A204.1 (cell line): ENCODE data around the gene SRCIN1.
"Not testable (repeated sequence)": the region's sequence is repeated elsewhere in the genome, so short reads cannot be mapped to it uniquely, and the experiment has no call there.

Source experiments
- FAIRE-seq: peaks from 2 replicates; lab custom pipeline; 2012; peaks lifted over from hg19 to GRCh38; lab: Jason Lieb, UNC

The SRCIN1 gene, protein sequence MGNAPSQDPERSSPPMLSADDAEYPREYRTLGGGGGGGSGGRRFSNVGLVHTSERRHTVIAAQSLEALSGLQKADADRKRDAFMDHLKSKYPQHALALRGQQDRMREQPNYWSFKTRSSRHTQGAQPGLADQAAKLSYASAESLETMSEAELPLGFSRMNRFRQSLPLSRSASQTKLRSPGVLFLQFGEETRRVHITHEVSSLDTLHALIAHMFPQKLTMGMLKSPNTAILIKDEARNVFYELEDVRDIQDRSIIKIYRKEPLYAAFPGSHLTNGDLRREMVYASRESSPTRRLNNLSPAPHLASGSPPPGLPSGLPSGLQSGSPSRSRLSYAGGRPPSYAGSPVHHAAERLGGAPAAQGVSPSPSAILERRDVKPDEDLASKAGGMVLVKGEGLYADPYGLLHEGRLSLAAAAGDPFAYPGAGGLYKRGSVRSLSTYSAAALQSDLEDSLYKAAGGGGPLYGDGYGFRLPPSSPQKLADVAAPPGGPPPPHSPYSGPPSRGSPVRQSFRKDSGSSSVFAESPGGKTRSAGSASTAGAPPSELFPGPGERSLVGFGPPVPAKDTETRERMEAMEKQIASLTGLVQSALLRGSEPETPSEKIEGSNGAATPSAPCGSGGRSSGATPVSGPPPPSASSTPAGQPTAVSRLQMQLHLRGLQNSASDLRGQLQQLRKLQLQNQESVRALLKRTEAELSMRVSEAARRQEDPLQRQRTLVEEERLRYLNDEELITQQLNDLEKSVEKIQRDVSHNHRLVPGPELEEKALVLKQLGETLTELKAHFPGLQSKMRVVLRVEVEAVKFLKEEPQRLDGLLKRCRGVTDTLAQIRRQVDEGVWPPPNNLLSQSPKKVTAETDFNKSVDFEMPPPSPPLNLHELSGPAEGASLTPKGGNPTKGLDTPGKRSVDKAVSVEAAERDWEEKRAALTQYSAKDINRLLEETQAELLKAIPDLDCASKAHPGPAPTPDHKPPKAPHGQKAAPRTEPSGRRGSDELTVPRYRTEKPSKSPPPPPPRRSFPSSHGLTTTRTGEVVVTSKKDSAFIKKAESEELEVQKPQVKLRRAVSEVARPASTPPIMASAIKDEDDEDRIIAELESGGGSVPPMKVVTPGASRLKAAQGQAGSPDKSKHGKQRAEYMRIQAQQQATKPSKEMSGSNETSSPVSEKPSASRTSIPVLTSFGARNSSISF

DNA sequence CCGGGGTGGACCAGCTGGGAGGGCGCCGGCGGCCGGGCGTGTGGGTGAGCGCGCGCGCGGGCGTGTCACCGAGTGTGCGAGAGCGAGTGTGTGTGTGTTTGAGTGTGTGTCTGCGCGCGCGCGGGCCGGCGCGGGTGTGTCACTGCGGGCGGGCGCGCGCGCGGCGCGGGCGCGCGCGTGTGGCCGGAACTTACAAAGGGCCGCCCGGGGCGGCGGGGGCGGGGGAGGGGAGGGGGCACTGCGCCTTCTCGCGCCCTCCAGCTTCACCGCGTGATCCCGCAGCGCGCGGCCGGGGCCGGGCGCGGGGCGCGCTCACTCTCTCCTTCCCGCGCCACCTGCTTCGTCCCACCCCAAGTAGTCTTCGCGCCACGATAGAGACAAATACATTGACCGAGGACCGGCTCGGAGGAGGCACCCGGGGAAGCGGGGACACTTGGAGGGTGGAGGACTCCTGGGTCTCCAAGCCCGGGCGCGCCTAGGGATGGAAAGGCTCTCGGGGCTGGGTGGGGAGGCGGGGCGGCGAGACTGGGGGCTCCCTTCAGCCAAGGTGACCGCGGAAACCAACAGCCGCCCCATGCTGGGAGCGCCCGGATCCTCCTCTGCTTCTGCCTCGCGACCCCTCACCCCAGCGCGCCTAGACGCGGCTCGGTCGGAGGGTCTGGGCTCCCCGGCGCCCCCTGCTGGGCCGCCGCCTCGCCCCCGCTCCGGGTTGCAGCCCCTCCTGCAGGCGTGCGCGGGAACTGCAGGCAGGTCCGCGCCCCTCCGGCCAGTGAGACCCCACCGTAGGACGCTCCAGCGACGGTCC is at the start of gene SRCIN1:
TSS of gene SRCIN1 (minus strand) at position 112 of the 805 bp plus-strand sequence. CDS start 247 bp downstream, outside the sequence.
- FAIRE-seq: no peak

DNA sequence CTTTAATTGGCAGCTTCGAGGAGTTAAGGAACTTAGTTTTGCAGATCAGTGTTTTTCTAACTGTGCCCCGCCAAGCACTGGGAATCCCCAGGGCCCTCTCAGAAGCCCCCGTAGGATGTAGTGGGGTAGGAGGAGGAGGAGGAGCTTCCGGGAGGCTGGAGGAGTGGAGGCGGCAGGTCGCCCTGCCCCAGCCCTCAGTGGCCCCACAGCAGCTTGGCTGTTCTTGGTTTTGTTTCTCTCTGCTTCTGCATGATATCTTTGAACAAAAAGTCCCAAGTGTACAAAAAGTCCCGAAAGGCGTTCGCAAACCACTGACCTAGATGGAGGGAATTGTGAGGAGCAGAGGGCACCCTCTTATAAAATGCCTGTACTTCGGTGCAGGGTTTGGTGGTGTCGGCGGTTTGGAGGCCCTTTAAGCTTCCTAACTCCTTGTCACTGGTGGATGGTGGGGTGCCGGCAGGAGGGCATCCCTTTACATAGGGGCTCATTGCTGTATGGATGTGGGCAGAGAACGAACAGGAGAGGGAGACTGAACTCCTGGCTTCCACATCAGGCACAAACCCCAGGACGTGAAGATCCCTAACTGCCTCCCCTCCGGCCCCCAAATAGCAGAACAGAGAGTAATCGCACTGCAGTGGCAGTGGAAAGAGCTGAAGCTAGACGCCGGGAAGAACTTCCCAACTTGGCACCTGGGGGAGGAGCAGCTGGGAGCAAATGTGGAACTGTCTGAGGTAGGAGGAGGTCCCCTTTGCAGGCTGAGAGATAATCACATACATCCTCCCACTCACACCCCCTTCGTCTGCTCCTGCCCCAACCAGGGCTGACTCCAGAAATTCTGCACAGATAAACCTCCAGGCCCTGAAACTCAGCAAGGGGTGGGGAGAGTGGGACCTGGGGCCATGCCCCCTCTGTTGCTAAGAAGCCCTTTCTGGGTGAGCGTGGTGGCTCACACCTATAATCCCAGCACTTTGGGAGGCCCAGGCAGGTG is 49.0 kb upstream of the SRCIN1 start:
- no peak for FAIRE-seq

DNA sequence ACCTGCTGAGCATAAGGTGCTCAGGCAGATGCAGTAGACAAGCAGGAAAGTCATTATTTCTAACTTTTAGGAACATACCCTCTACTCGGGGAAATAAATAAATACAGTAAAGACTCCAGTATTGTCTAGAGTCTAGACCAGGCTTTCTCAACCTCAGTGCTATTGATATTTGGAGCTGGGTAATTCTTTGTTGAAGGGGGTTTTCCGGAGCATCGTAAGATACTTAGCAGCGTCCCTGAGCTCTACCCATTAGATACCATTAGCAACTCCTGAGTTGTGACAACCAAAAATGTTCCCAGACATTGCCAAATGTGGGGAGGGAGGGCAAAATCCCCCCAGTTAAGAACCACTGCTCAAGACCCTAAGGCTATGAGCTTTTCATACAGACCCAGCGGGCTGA is 47.9 kb upstream of the SRCIN1 start:
- FAIRE-seq: no peak

DNA sequence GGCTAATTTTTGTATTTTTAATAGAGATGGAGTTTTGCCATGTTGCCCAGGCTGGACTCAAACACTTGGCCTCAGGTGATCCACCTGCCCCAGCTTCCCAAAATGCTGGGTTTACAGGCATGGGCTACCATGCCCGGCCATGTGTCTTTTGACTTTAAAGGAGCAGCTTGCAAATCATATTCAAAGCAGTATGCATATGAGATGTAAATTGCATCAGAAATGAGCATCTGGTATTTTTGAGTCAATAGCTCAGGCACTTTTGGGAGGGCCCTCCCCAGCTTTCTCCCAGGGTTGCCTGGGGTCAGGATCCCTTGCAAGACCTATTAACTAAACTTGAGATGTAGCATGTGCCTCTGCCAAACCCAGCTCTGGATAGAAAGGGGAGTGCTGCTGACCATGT is 47.5 kb upstream of the SRCIN1 start:
- FAIRE-seq: no peak

DNA sequence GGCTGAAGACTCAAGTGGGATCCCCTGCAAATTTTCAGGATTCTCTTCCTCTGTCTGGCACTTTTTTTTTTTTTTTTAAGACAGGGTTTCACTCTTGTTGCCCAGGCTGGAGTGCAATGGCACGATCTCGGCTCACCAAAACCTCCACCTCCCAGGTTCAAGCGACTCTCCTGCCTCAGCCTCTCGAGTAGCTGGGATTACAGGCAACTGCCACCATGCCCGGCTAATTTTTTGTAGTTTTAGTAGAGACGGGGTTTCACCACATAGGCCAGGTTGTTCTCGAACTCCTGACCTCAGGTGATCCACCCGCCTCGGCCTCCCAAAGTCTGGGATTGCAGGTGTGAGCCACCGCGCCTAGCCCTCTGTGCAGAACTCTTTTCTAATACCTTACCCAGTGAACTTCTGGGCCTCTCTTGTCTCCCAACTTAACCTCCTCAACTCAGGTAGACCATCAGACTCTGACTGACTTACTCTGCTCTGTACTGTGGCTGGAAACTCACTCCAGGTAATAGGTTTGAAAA is 45.0 kb upstream of the SRCIN1 start:
- not testable (repeated sequence) for FAIRE-seq

DNA sequence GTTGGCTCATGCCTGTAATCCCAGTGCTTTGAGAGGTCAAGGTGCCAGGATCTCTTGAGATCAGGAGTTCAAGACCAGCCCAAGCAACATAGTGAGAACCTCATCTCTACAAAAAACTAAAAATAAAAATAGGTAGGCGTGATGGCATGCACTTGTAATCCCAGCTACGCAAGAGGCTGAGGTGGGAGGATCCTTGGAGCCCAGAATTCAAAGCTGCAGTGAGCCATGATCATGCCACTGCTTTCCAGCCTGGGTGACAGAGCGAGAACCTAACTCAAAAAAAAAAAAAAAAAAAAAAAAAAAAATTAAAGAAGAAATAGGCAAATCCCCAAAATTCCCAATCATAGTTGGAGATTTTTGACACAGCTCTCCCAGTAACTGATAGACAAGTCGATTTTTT is 32.2 kb upstream of the SRCIN1 start:
- FAIRE-seq: no peak

DNA sequence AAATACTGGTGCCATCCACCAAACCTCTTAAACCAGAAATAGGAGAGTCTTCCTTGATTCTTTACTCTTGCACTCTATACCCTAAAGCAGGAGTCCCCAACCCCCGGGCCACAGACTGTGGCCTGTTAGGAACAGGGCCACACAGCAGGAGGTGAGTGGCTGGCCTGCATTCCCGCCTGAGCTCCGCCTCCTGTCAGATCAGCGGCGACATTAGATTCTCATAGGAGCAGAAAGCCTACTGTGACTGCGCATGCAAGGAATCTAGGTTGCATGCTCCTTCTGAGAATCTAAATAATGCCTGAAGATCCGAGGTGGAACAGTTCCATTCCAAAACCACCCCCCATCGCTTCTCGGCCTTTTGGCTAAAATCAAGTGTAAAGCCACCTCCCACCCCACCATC is 30.3 kb upstream of the SRCIN1 start:
- FAIRE-seq: no peak

DNA sequence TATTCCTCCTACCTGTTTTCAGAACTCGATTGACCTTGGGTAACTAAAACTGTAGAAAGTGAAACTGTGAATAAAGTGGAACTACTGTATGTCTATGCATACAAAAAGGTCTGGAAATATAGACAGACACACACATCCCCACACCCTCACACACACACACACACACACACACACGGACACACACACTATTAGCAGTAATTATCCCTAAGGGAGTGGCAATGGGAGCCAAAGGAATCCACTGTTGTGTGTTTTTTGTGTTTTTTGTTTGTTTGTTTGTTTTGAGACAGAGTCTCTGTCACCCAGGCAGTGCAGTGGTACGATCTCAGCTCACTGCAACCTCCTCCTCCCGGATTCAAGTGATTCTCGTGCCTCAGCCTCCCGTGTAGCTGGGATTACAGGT is 26.6 kb upstream of the SRCIN1 start:
- FAIRE-seq: no peak

DNA sequence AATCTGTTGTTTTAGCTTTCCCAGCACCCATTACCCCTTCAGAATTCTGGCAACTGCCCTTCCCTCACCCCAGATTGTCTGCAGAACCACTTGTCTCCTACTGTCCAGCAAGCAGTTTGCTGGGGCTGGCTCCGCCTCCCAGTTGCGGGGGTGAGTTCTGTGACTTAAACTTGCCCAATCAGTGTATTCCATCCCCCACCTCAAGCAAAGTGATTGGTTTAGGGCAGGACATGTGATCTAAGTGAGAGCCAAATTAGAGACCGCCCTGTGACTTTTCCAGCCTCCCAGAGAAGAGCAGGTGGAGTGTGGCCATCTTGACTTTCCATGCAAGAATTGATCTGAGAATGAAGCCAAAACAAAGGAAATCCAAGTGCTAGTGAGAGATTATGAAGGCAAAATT is 22.7 kb upstream of the SRCIN1 start:
- no peak for FAIRE-seq

DNA sequence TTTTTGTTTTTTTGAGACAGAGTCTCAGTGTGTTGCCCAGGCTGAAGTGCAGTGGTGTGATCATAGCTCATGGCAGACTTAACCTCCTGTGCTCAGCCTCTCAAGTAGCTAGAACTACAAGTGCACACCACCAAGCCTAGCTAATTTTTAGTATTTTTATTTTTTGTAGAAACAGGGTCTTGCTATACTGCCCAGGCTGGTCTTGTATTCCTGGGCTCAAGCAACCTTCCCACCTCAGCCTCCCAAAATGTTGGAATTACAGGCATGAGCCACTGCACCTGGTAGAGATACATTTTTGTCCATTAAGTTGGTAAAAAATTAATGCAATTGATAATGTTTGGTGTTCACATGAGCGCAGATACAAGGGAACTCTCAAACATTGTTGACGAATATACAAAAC is 22.2 kb upstream of the SRCIN1 start:
- FAIRE-seq: no peak

DNA sequence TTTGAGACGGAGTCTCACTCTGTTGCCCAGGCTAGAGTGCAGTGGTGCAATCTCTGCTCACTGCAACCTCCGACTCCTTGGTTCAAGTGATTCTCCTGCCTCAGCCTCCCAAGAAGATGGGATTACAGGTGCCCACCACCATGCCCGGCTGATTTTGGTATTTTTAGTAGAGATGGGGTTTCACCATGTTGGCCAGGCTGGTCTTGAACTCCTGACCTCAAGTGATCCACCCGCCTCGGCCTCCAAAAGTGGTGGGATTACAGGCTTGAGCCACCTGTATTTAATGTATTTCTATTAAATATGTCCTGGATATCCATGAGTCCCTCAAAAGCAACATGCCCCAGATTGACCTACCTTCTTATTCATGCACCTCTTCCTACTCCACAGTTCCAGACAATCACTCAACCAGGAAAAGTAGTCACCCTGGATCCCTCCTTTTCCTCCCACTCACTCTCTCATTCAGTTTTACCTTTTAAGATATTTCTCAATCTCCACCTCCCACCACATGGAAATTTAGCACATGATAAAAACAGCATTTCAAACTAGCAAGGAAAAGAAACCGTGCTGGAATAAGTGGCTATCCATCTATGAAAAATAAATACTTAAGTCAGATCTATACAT is 21.0 kb upstream of the SRCIN1 start:
- not testable (repeated sequence) for FAIRE-seq

DNA sequence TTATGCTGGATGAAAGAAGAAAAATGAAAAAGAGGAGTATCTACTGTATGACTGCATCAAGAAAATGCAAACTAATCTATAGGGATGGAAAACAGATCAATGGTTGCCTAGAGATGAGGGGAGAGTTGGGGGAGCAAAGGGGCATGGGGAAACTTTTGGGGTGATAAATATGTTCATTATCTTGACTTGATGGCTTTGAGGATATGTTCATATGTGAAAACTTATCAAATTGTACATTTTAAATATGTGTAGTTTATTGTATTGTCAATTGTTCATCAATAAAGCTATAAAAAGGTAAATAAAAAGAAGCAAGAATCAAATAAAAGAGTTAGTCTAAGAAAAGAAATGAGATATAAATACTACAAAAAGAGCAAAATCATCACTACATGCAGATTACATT is 19.7 kb upstream of the SRCIN1 start:
- FAIRE-seq: no peak

DNA sequence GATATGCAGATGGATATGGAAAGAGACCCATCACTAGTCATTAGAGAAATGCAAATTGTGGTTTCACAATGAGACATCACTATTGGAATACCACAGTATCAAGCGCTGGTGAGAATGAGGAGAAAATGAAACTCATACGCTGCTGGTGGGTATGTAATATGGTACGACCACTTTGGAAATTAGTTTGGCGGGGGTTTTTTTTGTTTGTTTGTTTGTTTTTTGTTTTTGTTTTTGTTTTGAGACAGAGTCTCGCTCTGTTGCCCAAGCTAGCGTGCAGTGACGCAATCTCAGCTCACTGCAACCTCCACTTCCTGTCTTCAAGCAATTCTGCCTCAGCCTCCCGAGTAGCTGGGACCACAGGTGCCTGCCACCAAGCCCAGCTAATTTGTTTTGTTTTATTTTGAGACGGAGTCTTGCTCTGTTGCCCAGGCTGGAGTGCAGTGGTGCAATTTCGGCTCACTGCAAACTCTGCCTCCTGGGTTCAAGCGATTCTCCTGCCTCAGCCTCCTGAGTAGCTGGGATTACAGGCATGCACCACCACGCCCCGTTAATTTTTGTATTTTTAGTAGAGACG is 19.1 kb upstream of the SRCIN1 start:
- not testable (repeated sequence) for FAIRE-seq

DNA sequence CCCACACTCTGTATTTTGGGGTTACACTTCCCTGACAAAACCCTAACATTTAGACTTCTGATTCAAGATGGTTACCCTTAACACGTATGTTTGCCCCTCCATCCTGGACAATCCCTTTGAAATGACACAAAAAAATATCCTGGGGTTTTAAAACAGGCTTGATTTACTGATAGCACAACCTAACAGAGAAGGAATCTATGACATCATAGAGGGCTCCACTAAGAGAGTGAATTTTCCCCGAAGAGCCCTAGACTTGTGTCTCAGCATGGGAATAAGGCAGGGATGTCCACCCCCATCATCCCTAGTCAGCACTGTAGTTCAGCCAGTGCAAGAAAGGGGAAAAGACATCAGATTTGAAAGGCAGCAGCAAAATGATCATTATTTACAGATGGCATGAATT is 15.8 kb upstream of the SRCIN1 start:
- no peak for FAIRE-seq

DNA sequence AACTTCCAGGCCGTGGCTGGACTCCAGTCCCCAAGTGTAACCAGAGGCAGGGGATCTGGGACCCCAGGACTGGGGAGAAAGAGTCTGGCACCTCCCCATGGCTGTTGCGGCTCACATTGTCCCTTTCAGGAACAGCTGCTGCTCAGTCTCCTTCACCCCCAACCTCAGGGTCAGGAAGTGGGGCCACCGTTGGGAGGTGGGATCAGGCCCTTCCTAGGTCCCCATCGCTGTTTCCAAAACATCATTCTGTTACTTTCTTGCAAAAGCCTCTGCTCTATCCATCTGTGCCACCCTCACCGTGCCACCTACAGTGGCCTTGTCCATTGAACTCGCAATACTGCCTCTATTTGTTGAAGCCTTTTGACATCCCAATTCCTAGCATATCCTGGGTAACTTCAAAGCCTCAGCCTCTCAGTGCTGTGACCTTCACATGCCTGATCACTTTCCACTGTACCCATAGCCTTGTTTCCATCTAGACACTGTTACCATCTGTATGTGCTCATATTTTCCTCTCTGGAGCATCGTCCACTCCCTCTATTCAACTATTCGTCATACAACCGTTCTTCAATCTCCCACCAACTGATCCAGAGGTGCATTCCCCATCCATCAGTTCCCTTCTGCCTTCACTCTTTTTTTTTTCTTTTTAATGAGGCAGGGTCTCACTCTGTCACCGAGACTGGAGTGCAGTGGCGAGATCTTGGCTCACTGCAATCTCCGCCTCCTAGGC is 15.0 kb upstream of the SRCIN1 start:
- FAIRE-seq: no peak

DNA sequence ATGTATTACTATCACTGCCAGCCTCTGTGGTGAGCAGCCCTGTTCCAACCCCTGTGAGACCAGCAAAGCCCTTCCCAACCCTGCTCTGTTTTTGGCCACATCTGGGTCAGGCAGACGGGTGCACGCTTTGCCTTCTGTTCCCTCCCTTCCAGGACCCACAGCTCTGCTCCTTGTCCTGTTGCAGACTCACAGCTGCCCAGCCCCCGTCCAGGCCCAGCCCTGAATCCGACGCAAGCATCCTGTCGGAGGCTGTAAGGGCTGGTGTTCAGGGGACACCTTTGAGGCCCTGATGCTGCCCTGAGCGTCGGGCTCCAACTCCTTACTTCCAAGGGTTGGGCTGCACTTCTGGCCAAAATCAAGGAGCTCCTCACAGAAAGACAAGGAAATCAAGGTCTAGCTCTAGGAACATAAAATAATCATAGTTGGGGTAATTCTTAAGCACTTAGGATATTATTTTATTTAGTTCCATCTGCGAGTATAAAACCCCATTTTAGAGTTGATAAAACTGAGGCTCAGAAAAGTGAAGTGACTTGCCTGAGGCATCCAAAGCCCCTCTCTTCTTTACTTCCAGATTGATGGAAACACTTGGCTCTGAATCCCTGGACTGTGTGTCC is 14.3 kb upstream of the SRCIN1 start:
- no peak for FAIRE-seq

DNA sequence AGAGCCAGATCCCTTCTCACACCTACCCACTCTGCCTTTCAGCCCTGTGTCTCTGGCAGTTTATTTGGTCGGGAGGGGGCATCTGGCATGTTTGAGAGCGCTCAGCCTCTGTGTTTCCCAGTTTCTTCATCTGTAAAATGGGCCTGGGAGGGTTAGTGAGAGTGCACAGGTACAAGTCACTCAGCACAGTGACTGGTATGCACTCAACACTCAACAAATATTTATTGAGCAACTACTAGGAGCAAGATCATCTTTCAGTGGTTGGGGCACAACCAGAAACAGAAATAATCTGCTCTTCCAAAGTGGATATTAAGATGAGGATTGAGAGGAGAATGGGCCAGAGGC is 13.7 kb upstream of the SRCIN1 start:
- FAIRE-seq: no peak

DNA sequence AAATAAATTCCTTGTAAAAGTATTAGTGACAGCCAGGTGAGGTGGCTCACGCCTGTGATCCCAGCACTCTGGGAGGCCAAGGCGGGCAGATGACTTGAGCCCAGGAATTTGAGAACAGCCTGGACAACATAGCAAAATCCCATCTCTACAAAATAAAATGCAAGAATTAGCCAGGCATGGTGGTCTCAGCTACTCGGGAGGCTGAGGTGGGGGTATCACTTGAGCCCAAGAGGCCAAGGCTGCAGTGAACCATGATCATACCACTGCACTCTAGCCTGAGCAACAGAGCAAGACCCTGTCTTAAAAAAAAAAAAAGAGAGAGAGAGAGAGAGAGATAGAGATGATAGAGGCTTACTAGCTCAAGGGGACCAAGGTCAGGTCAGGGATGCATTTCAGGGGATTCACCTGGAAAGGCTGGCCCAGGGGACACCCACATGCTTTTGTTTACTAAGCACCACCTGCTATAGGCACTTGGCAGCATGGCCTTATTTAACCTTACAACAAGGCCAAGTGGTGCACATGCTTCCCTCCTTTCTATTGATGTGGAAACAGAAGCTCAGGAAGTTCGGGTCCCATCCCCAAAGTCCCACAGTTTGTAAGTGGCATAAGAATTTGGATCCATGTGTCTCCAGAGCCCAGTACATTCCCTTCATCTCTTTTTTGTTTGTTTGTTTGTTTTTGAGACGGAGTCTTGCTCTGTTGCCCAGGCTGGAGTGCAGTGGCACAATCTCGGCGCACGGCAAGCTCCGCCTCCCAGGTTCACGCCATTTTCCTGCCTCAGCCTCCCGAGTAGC is 12.4 kb upstream of the SRCIN1 start:
- FAIRE-seq: no peak
